GM23248 (cell line): ENCODE measurements around the gene RAPGEF4. TPM values are rescaled to one million over a fixed set of nuclear protein-coding genes. Genes with fewer than 3 reads are reported as not detected.
"Not testable (repeated sequence)": the region's sequence is repeated elsewhere in the genome, so short reads cannot be mapped to it uniquely, and the experiment has no call there.

Source experiments
- DNase-seq: peaks from one replicate; pipeline ENCODE4 v3.0.0-alpha.2; 2015
- H2AFZ ChIP-seq: fragments of 200-600 bp; sonication (generic); 2 replicates; pipeline ENCODE4 v1.6.1; 2016; ENCODE audit warnings: antibody characterized with exemption
- H3F3A ChIP-seq: fragments of 200-600 bp; sonication (generic); 2 replicates; pipeline ENCODE4 v1.6.1; 2016; ENCODE audit warnings: mild to moderate bottlenecking, antibody characterized with exemption, mixed run types; ENCODE audit not compliant: insufficient read depth
- H3K27ac ChIP-seq: fragments of 200-600 bp; sonication (generic); 2 replicates; pipeline ENCODE4 v1.5.1; 2016; ENCODE audit warnings: mild to moderate bottlenecking
- H3K27me3 ChIP-seq: fragments of 200-600 bp; sonication (generic); replicated peaks from 2 replicates; pipeline ENCODE4 v1.6.1; 2016; ENCODE audit warnings: mild to moderate bottlenecking; ENCODE audit not compliant: insufficient read depth
- H3K36me3 ChIP-seq: fragments of 200-600 bp; sonication (generic); 2 replicates; pipeline ENCODE4 v1.6.1; 2016; ENCODE audit warnings: low read depth, mild to moderate bottlenecking
- H3K4me1 ChIP-seq: fragments of 200-600 bp; sonication (generic); 2 replicates; pipeline ENCODE4 v1.6.1; 2016; ENCODE audit warnings: mild to moderate bottlenecking; ENCODE audit not compliant: insufficient read depth
- H3K4me2 ChIP-seq: fragments of 200-600 bp; sonication (generic); one replicate; pipeline ENCODE4 v1.6.1; 2016; ENCODE audit warnings: mild to moderate bottlenecking; ENCODE audit not compliant: unreplicated experiment
- H3K4me3 ChIP-seq: fragments of 200-600 bp; sonication (generic); 2 replicates; pipeline ENCODE4 v1.5.1; 2016; ENCODE audit warnings: mild to moderate bottlenecking
- H3K79me2 ChIP-seq: fragments of 200-600 bp; sonication (generic); 2 replicates; pipeline ENCODE4 v1.6.1; 2016; ENCODE audit warnings: mild to moderate bottlenecking; ENCODE audit not compliant: insufficient read depth
- H3K9ac ChIP-seq: fragments of 200-600 bp; sonication (generic); 2 replicates; pipeline ENCODE4 v1.6.1; 2016; ENCODE audit warnings: mild to moderate bottlenecking
- H3K9me2 ChIP-seq: fragments of 200-600 bp; sonication (generic); 2 replicates; pipeline ENCODE4 v1.6.1; 2016; ENCODE audit warnings: mixed run types, mild to moderate bottlenecking, moderate library complexity; ENCODE audit not compliant: insufficient read depth
- H3K9me3 ChIP-seq: fragments of 200-600 bp; sonication (generic); one replicate; pipeline ENCODE4 v1.6.1; 2017; ENCODE audit warnings: low read depth
- H4K20me1 ChIP-seq: fragments of 200-600 bp; sonication (generic); 2 replicates; pipeline ENCODE4 v1.6.0; 2016; ENCODE audit not compliant: insufficient read depth
- EZH2 ChIP-seq: fragments of 200-600 bp; sonication (generic); IDR thresholded peaks from 2 replicates; pipeline ENCODE4 v1.6.1; 2018; ENCODE audit warnings: antibody characterized with exemption, mild to moderate bottlenecking; ENCODE audit not compliant: insufficient read depth, poor library complexity, severe bottlenecking
- EZH2phosphoT487 ChIP-seq: fragments of 200-600 bp; sonication (generic); IDR thresholded peaks from 2 replicates; pipeline ENCODE4 v1.6.1; 2018; ENCODE audit warnings: antibody characterized with exemption, moderate library complexity, mild to moderate bottlenecking, low read depth; ENCODE audit not compliant: insufficient read depth
- WGBS, 2 experiments: methylation state at CpG; one replicate each; pipeline ENCODE4 v1.1.6; 2015 to 2017; ENCODE audit warnings: low lambda C conversion rate in 2 of 2, low coverage in 1 of 2; ENCODE audit errors: missing lambda C conversion rate in 2 of 2; 5-methylcytosine and 5-hydroxymethylcytosine counted together
- in situ Hi-C: fragments of 300-500 bp; cut with MboI; formaldehyde crosslinking; loops from 2 replicates; pipeline ENCODE4 v1.15.0; 2020
- polyA plus RNA-seq: library from polyadenylated mRNA; unstranded; fragments of >200 nt; fragmentation: Nextera tagmentation; extraction: Ambion mirVana; gene quantifications from 2 replicates; pipeline ENCODE4 v1.2.1, GENCODE V29; 2016
- total RNA-seq: library from RNA; depleted of rRNA; stranded (reverse); fragments of >200 nt; shearing (Covaris generic); gene quantifications from 2 replicates; pipeline ENCODE4 v1.2.3, GENCODE V29; 2014

RAPGEF4 gene
- total and polyA plus RNA-seq, 2 experiments from 2014 or later, result 2.2 TPM; not detected in 1

GRCh38 chr2:172791953-172792352 lies 56.3 kb downstream of the RAPGEF4 start:
- no peaks in the 10 kb centered on the region for H3K79me2 ChIP-seq

GRCh38 chr2:172792711-172793110 lies 57.1 kb downstream of the RAPGEF4 start:
- in situ Hi-C loops, result no loop called here
- no peaks in the 10 kb centered on the region for H3K36me3 ChIP-seq
- H2AFZ ChIP-seq, result no peak overlapping the region
- H3F3A ChIP-seq, result no peaks in the 10 kb centered on the region
- H3K4me1 ChIP-seq, result no peaks in the 10 kb centered on the region
- no peak for TF ChIP-seq EZH2phosphoT487
- TF ChIP-seq EZH2, result no peak
- peak; percentile 21 for DNase-seq
- H3K9ac ChIP-seq, result no peak overlapping the region
- H3K9me3 ChIP-seq, result no peaks in the 10 kb centered on the region
- H4K20me1 ChIP-seq, result no peaks in the 10 kb centered on the region
- H3K27ac ChIP-seq, result no peak overlapping the region
- no peak overlapping the region for H3K4me2 ChIP-seq
- no peaks in the 10 kb centered on the region for H3K79me2 ChIP-seq
- no peak overlapping the region for H3K4me3 ChIP-seq
- no peaks in the 10 kb centered on the region for H3K9me2 ChIP-seq
- no peaks in the 10 kb centered on the region for H3K27me3 ChIP-seq

More at GRCh38 chr2:172791953-172792352, 56.3 kb downstream of the RAPGEF4 start:
- no peak overlapping the region for H2AFZ ChIP-seq
- no peaks in the 10 kb centered on the region for H3K9me3 ChIP-seq
- H3K36me3 ChIP-seq, result no peaks in the 10 kb centered on the region
- no peaks in the 10 kb centered on the region for H4K20me1 ChIP-seq
- no peak overlapping the region for H3K9ac ChIP-seq
- no peaks in the 10 kb centered on the region for H3K27me3 ChIP-seq
- H3K27ac ChIP-seq, result no peak overlapping the region
- in situ Hi-C loops, result no loop called here
- H3F3A ChIP-seq, result no peaks in the 10 kb centered on the region
- DNase-seq, result no peak
- no peak overlapping the region for H3K4me3 ChIP-seq
- no peak overlapping the region for H3K4me2 ChIP-seq
- no peak for TF ChIP-seq EZH2phosphoT487
- no peak for TF ChIP-seq EZH2
- no peaks in the 10 kb centered on the region for H3K4me1 ChIP-seq
- H3K9me2 ChIP-seq, result no peaks in the 10 kb centered on the region
- WGBS, 2 experiments, result 91 to 98% methylated on average over 4 of the region's 4 CpGs

GRCh38 chr2:172803308-172803707 lies 67.7 kb downstream of the RAPGEF4 start:
- not testable (repeated sequence) for H3K27ac ChIP-seq, H3K4me2 ChIP-seq, H4K20me1 ChIP-seq, H3K27me3 ChIP-seq, H3K79me2 ChIP-seq, H3F3A ChIP-seq, H3K9me3 ChIP-seq, H3K36me3 ChIP-seq, H3K4me3 ChIP-seq, H3K9ac ChIP-seq, H2AFZ ChIP-seq, DNase-seq, H3K4me1 ChIP-seq, H3K9me2 ChIP-seq
- WGBS, 2 experiments, result 15 to 31% methylated on average over 1 of the region's 1 CpG
- in situ Hi-C loops, result loop anchor here (25.0 kb wide), 1 partner anchor 409 kb away; no protein-coding TSS in a partner anchor

DNA sequence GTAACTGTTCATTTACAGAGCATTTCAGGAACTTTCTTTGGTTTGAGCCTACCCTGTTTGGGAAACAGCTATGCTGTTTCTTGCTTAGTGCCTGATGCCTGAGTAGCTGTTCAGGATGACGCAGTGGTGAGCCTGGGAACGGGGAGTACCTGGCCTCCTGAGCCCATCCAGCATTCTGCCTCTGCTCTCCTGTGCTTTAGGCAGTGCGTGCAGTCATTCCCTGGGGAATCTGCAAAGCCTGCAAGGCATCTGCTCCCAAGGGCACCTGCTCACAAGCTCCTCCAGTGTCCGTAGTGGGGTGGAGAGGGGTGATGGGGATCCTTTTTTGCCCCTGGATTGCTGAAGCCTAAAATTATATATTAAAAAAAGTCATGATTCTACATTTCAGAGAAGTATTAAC lies 68.8 kb downstream of the RAPGEF4 start:
- Histone ChIP-seq H3K9me2 (no peaks in the 10 kb centered on the region), H3F3A (no peaks in the 10 kb centered on the region), H2AFZ (no peak overlapping the region), H3K4me1 (no peaks in the 10 kb centered on the region), H3K9me3 (no peaks in the 10 kb centered on the region), H3K36me3 (no peaks in the 10 kb centered on the region), H3K27me3 (no peaks in the 10 kb centered on the region), H4K20me1 (no peaks in the 10 kb centered on the region), H3K4me2 (no peak overlapping the region), H3K27ac (no peak overlapping the region), H3K4me3 (no peak overlapping the region), H3K79me2 (no peaks in the 10 kb centered on the region), H3K9ac (no peak overlapping the region)
- in situ Hi-C loops, result loop anchor here (25.0 kb wide), 1 partner anchor 408 kb away; no protein-coding TSS in a partner anchor
- TF ChIP-seq EZH2phosphoT487 (no peak), EZH2 (no peak)
- WGBS, 2 experiments, result 56 to 57% methylated on average over 4 of the region's 4 CpGs
- no peak for DNase-seq

DNA sequence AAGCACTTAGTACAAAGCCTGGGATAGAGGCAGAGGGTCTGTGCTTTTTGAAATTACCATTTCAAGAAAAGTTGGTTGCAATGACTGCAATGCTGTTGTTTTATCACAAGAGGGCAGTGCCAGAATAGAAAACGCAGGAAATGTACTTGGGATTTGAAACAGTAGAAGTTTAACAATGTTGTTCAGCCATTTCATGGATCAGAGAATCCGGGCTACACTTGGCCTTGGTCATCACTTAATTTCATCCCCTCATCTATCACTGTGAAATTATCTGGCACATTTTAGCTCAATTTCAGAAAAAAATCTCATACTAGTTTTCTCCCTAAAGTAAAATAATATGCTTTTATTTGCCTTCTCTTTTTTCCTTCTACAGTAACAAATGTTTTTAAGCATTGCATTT lies 70.8 kb downstream of the RAPGEF4 start:
- WGBS, 2 experiments, result 0 to 2% methylated on average over 2 of the region's 2 CpGs
- Histone ChIP-seq H3K36me3 (no peaks in the 10 kb centered on the region), H3F3A (no peaks in the 10 kb centered on the region), H3K79me2 (no peaks in the 10 kb centered on the region), H2AFZ (peak overlapping the region; percentile 73), H3K4me3 (no peak overlapping the region), H3K4me1 (no peaks in the 10 kb centered on the region), H3K9me3 (no peaks in the 10 kb centered on the region), H3K27me3 (no peaks in the 10 kb centered on the region), H3K27ac (no peak overlapping the region), H3K9me2 (no peaks in the 10 kb centered on the region), H3K4me2 (no peak overlapping the region), H3K9ac (no peak overlapping the region), H4K20me1 (no peaks in the 10 kb centered on the region)
- peak; percentile 72 for DNase-seq
- in situ Hi-C loops, result loop anchor here (25.0 kb wide), 1 partner anchor 406 kb away; no protein-coding TSS in a partner anchor
- TF ChIP-seq EZH2phosphoT487 (no peak), EZH2 (no peak)
